ENCODE results near the gene PCSK5. TPM values are rescaled to one million over a fixed set of nuclear protein-coding genes. Genes with fewer than 3 reads are reported as not detected.

Gene PCSK5
- total and polyA plus RNA-seq, 12 donors = 2.2 to 31.8 (median 8.4) TPM

DNA sequence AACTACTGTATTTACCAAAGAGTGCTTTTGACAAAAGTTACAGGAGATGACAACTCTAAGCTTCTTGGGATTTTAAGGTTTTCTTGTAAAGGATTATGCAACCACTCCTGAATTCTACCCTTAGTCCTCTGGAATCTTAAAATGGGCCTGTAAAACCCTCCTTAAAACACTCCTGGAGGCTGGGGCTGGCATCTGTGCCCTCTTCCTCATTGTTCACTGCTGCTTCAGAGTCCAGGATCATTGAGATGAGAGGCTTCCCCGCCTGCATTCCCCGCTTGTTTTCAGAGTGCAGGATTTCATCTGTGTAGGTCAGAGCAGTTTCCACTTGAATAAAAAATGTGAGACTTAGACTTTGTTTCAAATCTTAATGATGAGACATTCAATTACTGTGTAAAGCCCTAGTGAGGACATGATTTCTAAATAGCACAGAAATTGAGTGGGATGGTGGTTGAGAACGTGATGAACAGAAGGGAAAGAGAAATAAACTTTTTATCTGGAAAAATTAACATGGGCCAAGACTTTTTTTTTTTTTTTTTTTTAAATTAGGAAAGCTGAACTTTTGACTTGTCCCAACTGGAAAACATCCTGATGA is 40.4 kb downstream of the PCSK5 start:
- H3K4me3 ChIP-seq = no peak overlapping the region
- no peak for TF ChIP-seq POLR2A (IDR thresholded peaks at IDR 0.05)
- TF ChIP-seq, protein P1, sequence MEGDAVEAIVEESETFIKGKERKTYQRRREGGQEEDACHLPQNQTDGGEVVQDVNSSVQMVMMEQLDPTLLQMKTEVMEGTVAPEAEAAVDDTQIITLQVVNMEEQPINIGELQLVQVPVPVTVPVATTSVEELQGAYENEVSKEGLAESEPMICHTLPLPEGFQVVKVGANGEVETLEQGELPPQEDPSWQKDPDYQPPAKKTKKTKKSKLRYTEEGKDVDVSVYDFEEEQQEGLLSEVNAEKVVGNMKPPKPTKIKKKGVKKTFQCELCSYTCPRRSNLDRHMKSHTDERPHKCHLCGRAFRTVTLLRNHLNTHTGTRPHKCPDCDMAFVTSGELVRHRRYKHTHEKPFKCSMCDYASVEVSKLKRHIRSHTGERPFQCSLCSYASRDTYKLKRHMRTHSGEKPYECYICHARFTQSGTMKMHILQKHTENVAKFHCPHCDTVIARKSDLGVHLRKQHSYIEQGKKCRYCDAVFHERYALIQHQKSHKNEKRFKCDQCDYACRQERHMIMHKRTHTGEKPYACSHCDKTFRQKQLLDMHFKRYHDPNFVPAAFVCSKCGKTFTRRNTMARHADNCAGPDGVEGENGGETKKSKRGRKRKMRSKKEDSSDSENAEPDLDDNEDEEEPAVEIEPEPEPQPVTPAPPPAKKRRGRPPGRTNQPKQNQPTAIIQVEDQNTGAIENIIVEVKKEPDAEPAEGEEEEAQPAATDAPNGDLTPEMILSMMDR (IDR thresholded peaks at IDR 0.05) = no peak
- H3K9me3 ChIP-seq (replicated peaks in 1 of 3) = no peaks in the 10 kb centered on the region
- WGBS, 4 donors = 49 to 62% (median 55%) methylated on average over 3 of the region's 3 CpGs
- intact Hi-C loops (cut with DNase I) = no loop called here
- peak in 2 of 7 donors; percentile 27 to 58 for DNase-seq
- H3K4me1 ChIP-seq (replicated peaks in 1 of 2) = peaks cover 7 to 23% of the 10 kb centered on the region in 2 donors
- H3K27ac ChIP-seq = peak overlapping the region in 2 of 5 donors; percentile 19 to 62
- no peaks in the 10 kb centered on the region for H3K36me3 ChIP-seq (replicated peaks in 1 of 2)
- H3K27me3 ChIP-seq = no peaks in the 10 kb centered on the region

DNA sequence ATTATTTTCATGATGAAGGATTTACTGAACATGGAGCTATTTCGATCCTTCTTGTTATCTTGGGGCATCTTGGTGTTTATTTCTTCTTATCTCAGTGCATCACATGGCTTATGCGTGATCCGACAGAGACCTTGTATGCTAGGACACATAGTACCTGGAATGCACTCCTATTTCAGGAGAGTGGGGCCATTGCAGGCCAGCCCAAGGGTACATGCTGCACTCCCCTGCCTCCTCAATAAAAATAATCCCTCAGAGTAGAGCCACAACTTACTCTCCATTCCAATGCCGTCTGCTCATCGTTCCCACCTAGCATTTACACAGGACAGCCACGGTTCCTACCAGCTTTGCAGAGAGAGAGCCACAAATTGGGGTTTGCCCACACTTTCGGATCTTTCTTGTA is 43.5 kb downstream of the PCSK5 start:
- H3K27me3 ChIP-seq = no peaks in the 10 kb centered on the region
- no peaks in the 10 kb centered on the region for H3K36me3 ChIP-seq (replicated peaks in 1 of 2)
- H3K4me1 ChIP-seq (replicated peaks in 1 of 2) = peaks cover 7 to 23% of the 10 kb centered on the region in 2 donors
- H3K27ac ChIP-seq = no peak overlapping the region
- WGBS, 4 donors = 71 to 83% (median 80%) methylated on average over 7 of the region's 7 CpGs
- H3K9me3 ChIP-seq (replicated peaks in 1 of 3) = no peaks in the 10 kb centered on the region
- DNase-seq = peak in 2 of 7 donors; percentile 15 to 23
- H3K4me3 ChIP-seq = no peak overlapping the region
- intact Hi-C loops (cut with DNase I) = no loop called here
- TF ChIP-seq, protein P1 (IDR thresholded peaks at IDR 0.05) = no peak
- TF ChIP-seq POLR2A (IDR thresholded peaks at IDR 0.05) = no peak

DNA sequence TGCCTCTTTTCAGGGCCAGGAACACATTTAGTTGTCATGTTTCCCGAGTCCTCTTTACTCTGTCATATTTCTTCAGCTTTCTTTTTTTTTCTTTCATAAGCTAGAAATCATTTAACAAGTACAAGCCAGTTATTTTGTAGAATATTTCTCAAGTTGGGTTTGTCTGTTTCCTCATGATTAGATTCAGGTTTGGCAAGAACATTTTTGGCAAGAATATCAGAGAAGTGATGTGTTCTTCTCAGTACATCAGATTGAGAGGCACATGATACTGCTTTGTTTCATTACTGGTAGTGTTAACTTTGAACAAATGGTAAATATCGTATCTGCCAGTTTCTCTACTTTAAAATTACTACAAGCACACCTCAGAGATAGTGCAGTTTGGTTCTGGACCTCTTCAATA is 45.1 kb downstream of the PCSK5 start:
- Histone ChIP-seq H3K27ac (no peak overlapping the region), H3K27me3 (no peaks in the 10 kb centered on the region), H3K4me3 (no peak overlapping the region), H3K4me1 (replicated peaks in 1 of 2) (peaks cover 7 to 18% of the 10 kb centered on the region in 2 donors), H3K36me3 (replicated peaks in 1 of 2) (no peaks in the 10 kb centered on the region), H3K9me3 (replicated peaks in 1 of 3) (no peaks in the 10 kb centered on the region)
- intact Hi-C loops (cut with DNase I) = no loop called here
- WGBS, 4 donors = 55 to 73% (median 64%) methylated on average over 2 of the region's 2 CpGs
- TF ChIP-seq POLR2A (IDR thresholded peaks at IDR 0.05) = no peak
- TF ChIP-seq, protein P1 (IDR thresholded peaks at IDR 0.05) = no peak
- DNase-seq = no peak

DNA sequence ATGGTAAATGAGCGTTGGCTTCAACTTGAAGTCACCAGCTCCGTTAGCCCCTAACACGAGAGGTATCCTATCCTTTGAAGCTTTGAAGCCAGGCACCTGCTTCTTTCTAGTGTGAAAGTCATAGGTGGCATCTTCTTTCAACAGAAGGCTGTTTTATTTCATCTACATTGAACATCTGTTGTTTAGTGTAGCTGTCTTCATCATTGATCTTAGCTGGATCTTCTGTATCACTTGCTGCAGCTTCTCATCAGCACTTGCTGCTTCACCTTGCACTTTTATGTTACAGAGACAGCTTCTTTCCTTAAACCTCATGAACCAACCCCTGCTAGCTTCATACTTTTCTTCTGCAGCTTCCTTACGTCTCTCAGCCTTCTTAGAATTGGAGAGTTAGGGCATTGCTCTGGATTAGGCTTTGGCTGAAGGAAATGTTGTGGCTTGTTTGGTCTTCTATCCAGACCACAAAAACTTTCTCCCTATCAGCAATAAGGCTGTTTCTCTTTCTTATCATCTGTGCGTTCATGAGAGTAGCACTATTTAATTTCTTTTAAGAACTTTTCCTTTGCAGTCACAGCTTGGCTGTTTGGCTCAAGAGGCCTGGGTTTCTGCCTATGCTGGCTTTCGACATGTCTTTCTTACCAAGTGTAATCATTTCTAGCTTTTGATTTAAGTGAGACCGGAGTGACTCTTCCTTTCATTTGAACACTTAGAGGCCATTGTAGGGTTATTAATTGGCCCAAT is 47.2 kb downstream of the PCSK5 start:
- no peaks in the 10 kb centered on the region for H3K36me3 ChIP-seq (replicated peaks in 1 of 2)
- no peak for DNase-seq

More for the DNA sequence above, 47.2 kb downstream of the PCSK5 start:
- intact Hi-C loops (cut with DNase I) = no loop called here
- no peak for TF ChIP-seq POLR2A (IDR thresholded peaks at IDR 0.05)
- TF ChIP-seq, protein P1 (IDR thresholded peaks at IDR 0.05) = no peak
- Histone ChIP-seq H3K4me1 (replicated peaks in 1 of 2) (no peaks in the 10 kb centered on the region), H3K27ac (no peak overlapping the region), H3K4me3 (no peak overlapping the region), H3K9me3 (replicated peaks in 1 of 3) (no peaks in the 10 kb centered on the region), H3K27me3 (no peaks in the 10 kb centered on the region)
- WGBS, 4 donors = 81 to 84% (median 82%) methylated on average over 7 of the region's 7 CpGs

All from adrenal gland (tissue), 12 donors.